ENCODE measurements around the gene LCN2.
A peak's percentile ranks its signal among the peaks of the same experiment; 100 is the strongest.

LCN2 gene

DNA sequence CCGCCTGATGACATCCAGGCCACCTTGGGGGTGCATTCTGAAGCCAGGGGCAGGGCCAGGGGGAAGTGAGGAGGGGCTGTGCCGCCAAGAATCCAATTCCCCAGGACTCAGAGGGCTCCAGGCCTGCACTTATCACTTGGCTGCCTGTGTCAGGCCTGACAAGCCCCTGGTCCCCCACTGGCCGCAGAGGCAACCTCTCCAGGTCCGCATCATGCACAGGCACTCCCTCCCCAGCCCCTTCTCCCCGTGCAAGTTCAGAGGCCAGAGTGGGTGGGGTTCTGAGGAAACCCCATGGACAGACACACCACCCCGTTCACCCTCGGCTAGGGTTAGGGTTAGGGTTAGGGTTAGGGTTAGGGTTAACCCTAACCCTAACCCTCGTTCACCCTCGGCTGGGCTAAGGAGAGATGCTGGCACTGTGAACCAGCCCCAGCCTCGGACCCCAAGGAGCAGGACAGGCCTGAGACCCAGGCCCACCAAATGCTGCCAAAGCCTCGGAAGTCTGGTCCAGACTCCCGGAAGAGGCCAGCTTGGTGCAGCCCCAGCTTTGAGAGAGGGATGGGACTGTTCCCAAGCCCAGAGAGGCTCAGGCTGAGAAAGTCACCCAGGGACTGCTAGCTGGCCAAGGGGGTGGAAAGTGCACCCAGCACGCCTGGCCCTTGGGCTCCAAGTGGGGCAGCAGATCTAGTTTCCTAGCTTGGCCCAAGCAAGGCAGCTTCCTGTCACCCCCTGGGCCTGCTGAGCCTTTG, 4.9 kb downstream of the LCN2 start:
- Histone ChIP-seq H3K36me3 (ENCODE audit: control insufficient read depth in 4 of 4, insufficient read depth in 4 of 4, low read length in 3 of 4) (no peaks in the 10 kb centered on the region), H3K27me3 (replicated peaks in 2 of 5; ENCODE audit: control insufficient read depth in 4 of 5, insufficient read depth in 5 of 5, low read length in 4 of 5) (no peaks in the 10 kb centered on the region), H3K4me1 (ENCODE audit: control extremely low read depth in 1 of 4, control insufficient read depth in 4 of 4, insufficient read depth in 4 of 4, low read length in 3 of 4) (peaks cover 0 to 23% (median 17%) of the 10 kb centered on the region in 4 experiments), H3K4me3 (ENCODE audit: control insufficient read depth in 1 of 7, extremely low read depth in 1 of 7, insufficient read depth in 4 of 7, low read depth in 2 of 7, low read length in 6 of 7) (no peak overlapping the region), H3K9me3 (ENCODE audit: control extremely low read depth in 1 of 5, control insufficient read depth in 4 of 5, insufficient read depth in 2 of 5, low read depth in 1 of 5, low read length in 4 of 5) (no peaks in the 10 kb centered on the region), H3K27ac (ENCODE audit: insufficient read depth in 1 of 2, low read depth in 1 of 2, low read length in 2 of 2, poor library complexity in 1 of 2, severe bottlenecking in 2 of 2) (no peak overlapping the region)
- DNase-seq = no peak
- POLR2A ChIA-PET = no interaction called here
- WGBS (ENCODE audit: insufficient coverage) = 94% methylated on average over 10 of the region's 13 CpGs
- CTCF ChIA-PET = no interaction called here

DNA sequence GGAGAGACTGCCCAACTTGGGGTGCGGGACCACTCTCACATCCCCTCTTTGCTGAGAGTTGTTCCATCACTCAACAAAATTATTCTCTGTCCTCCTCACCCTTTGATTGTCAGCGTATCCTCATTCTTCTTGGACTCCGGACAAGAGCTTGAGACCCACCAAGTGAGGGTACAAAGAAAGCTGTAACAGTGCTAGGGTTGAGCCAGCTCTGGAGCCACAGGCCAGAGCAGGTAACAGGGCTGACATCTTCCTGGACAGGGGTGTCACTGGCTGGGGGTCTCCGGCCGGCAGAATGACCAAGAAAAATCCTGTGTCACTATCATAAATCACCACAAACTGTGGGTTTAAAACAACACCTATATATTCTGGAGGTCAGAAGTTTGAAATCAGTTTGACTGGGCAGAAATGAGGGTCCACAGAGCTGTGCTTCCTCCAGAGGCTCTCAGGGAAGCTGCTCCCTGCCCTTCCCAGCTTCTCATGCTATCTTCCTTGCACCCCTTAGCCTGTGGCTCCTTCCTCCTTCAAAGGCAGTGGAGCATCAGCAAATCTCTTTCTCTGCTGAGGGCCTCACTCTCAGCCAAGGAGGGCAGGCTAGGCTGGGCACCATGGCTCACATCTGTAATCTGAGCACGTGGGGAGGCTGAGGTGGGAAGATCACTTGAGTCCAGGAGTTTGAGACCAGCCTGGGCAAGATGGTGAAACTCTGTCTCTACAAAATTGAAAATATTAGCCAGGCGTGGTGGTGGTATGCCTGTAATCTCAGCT, 6.7 kb downstream of the LCN2 start:
- no peaks in the 10 kb centered on the region for H3K36me3 ChIP-seq (ENCODE audit: control insufficient read depth in 4 of 4, insufficient read depth in 4 of 4, low read length in 3 of 4)
- H3K27me3 ChIP-seq (replicated peaks in 2 of 5; ENCODE audit: control insufficient read depth in 4 of 5, insufficient read depth in 5 of 5, low read length in 4 of 5) = no peaks in the 10 kb centered on the region
- H3K27ac ChIP-seq (ENCODE audit: insufficient read depth in 1 of 2, low read depth in 1 of 2, low read length in 2 of 2, poor library complexity in 1 of 2, severe bottlenecking in 2 of 2) = no peak overlapping the region
- peaks cover 2 to 18% (median 17%) of the 10 kb centered on the region in 4 experiments for H3K4me1 ChIP-seq (ENCODE audit: control extremely low read depth in 1 of 4, control insufficient read depth in 4 of 4, insufficient read depth in 4 of 4, low read length in 3 of 4)
- ChIA-PET POLR2A (no interaction called here), CTCF (interaction anchor here (1.4 kb wide), 1 partner anchor 10 kb away, joined by 3 read pairs; no protein-coding TSS in a partner anchor)
- no peaks in the 10 kb centered on the region for H3K9me3 ChIP-seq (ENCODE audit: control extremely low read depth in 1 of 5, control insufficient read depth in 4 of 5, insufficient read depth in 2 of 5, low read depth in 1 of 5, low read length in 4 of 5)
- no peak overlapping the region for H3K4me3 ChIP-seq (ENCODE audit: control insufficient read depth in 1 of 7, extremely low read depth in 1 of 7, insufficient read depth in 4 of 7, low read depth in 2 of 7, low read length in 6 of 7)
- WGBS (ENCODE audit: insufficient coverage) = 95% methylated on average over 4 of the region's 7 CpGs
- no peak for DNase-seq

DNA sequence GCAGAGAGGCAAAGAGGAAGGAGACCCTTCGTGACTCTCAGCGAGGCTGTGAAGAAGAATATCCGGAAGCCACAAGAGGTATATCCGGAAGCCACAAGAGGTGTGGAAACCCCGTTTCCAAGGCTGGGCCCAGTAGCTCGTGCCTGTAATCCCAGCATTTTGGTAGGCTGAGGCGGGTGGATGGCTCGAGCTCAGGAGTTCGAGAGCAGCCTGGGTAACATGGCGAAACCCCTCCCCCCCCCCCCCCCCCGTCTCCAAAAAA, 10.2 kb downstream of the LCN2 start:
- H3K9me3 ChIP-seq (ENCODE audit: control extremely low read depth in 1 of 5, control insufficient read depth in 4 of 5, insufficient read depth in 2 of 5, low read depth in 1 of 5, low read length in 4 of 5) = no peaks in the 10 kb centered on the region
- POLR2A ChIA-PET = interaction anchor here (1.1 kb wide), 1 partner anchor 16 kb away, joined by 3 read pairs; no protein-coding TSS in a partner anchor
- 22% methylated on average over 10 of the region's 11 CpGs for WGBS (ENCODE audit: insufficient coverage)
- peak overlapping the region in 1 of 2 experiments; percentile 83 for H3K27ac ChIP-seq (ENCODE audit: insufficient read depth in 1 of 2, low read depth in 1 of 2, low read length in 2 of 2, poor library complexity in 1 of 2, severe bottlenecking in 2 of 2)
- CTCF ChIA-PET = interaction anchor here (0.7 to 1.9 kb wide), 4 partner anchors 28 to 1063 kb away, joined by 3 to 5 read pairs (median 4); no protein-coding TSS in a partner anchor
- H3K27me3 ChIP-seq (replicated peaks in 2 of 5; ENCODE audit: control insufficient read depth in 4 of 5, insufficient read depth in 5 of 5, low read length in 4 of 5) = no peaks in the 10 kb centered on the region
- H3K36me3 ChIP-seq (ENCODE audit: control insufficient read depth in 4 of 4, insufficient read depth in 4 of 4, low read length in 3 of 4) = peaks cover 7 to 27% (median 22%) of the 10 kb centered on the region in 4 experiments
- peak; percentile 42 to 83 (median 79) for DNase-seq
- H3K4me1 ChIP-seq (ENCODE audit: control extremely low read depth in 1 of 4, control insufficient read depth in 4 of 4, insufficient read depth in 4 of 4, low read length in 3 of 4) = peaks cover 6 to 19% (median 19%) of the 10 kb centered on the region in 4 experiments
- peak overlapping the region; percentile 59 to 85 (median 67) for H3K4me3 ChIP-seq (ENCODE audit: control insufficient read depth in 1 of 7, extremely low read depth in 1 of 7, insufficient read depth in 4 of 7, low read depth in 2 of 7, low read length in 6 of 7)

DNA sequence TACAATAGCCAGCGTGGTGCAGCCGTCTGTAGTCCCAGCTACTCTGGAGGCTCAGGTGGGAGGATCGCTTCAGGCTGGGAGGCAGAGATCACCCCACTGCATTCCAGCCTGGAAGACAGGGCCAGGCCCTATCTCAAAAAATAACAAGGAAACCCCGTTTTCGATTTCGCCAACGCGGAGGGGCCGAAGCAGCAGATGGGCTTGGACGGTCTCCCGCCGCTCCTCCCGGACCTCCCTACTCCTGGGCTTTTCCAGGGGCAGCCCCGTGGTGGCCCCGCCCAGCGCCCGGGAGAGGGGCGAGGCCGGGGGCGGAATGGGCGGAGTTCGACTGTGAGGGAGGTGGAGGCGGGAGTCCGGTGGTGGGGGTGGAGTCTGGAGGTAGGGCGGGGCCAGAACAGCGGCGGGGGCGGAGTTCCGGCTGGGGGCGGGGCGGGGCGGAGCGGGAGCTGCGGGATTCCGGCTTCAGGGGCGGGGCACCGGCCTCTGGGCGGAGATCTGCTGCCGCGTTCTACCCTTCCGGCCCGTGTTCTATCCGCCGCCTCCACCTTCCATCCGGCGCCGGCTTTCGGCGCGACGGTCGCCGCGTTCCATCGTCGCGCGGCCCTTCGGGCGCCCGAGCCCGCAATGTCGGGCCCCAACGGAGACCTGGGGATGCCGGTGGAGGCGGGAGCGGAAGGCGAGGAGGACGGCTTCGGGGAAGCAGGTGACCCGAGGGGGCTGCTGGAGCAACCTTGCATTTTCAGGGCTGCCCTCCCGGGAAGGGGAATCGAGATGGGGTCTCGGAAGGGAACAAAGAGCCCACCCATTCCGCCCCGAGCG, 10.7 kb downstream of the LCN2 start, which contains the start of gene BBLN:
TSS of gene BBLN (plus strand) at position 482 of the 819 bp plus-strand sequence. CDS start at position 625, 143 bp downstream.
- peak; percentile 84 to 89 (median 89) for DNase-seq
- POLR2A ChIA-PET = interaction anchor here (1.1 kb wide), 1 partner anchor 17 kb away, joined by 3 read pairs; no protein-coding TSS in a partner anchor
- peaks cover 7 to 31% (median 25%) of the 10 kb centered on the region in 4 experiments for H3K36me3 ChIP-seq (ENCODE audit: control insufficient read depth in 4 of 4, insufficient read depth in 4 of 4, low read length in 3 of 4)
- peak within 1 kb of the TSS; percentile 77 to 96 (median 85) for H3K4me3 ChIP-seq (ENCODE audit: control insufficient read depth in 1 of 7, extremely low read depth in 1 of 7, insufficient read depth in 4 of 7, low read depth in 2 of 7, low read length in 6 of 7)
- H3K4me1 ChIP-seq (ENCODE audit: control extremely low read depth in 1 of 4, control insufficient read depth in 4 of 4, insufficient read depth in 4 of 4, low read length in 3 of 4) = peaks cover 6 to 19% (median 19%) of the 10 kb centered on the region in 4 experiments
- no peaks in the 10 kb centered on the region for H3K9me3 ChIP-seq (ENCODE audit: control extremely low read depth in 1 of 5, control insufficient read depth in 4 of 5, insufficient read depth in 2 of 5, low read depth in 1 of 5, low read length in 4 of 5)
- no peaks in the 10 kb centered on the region for H3K27me3 ChIP-seq (replicated peaks in 2 of 5; ENCODE audit: control insufficient read depth in 4 of 5, insufficient read depth in 5 of 5, low read length in 4 of 5)
- under 1% methylated on average over 53 of the region's 77 CpGs for WGBS (ENCODE audit: insufficient coverage)
- peak within 1 kb of the TSS; percentile 50 to 87 for H3K27ac ChIP-seq (ENCODE audit: insufficient read depth in 1 of 2, low read depth in 1 of 2, low read length in 2 of 2, poor library complexity in 1 of 2, severe bottlenecking in 2 of 2)
- CTCF ChIA-PET = interaction anchor here (0.7 to 1.9 kb wide), 5 partner anchors 10 to 1062 kb away, joined by 3 to 5 read pairs (median 4); no protein-coding TSS in a partner anchor

DNA sequence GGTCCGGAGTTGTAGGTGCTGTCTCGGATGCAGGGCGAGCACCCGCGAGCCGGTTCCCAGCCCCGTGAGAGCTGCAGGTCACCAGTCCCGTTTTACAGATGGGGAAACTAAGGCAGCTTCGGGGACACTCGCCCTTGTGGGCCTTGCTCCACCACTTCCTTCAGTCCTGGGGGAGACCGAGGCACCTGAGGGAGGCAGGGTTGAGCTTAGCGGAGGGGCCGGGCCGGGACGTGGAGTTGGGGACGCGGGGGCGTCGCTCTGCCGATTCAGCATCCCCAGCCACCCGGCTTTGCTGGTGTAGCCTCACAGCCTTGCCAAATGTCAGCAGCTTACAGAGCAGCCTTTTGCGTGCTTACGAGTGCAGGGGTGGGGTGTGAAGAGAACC, 11.3 kb downstream of the LCN2 start:
- peaks cover 7 to 31% (median 25%) of the 10 kb centered on the region in 4 experiments for H3K36me3 ChIP-seq (ENCODE audit: control insufficient read depth in 4 of 4, insufficient read depth in 4 of 4, low read length in 3 of 4)
- ChIA-PET CTCF (interaction anchor here (1.1 to 1.9 kb wide), 5 partner anchors 10 to 45 kb away, joined by 3 to 5 read pairs (median 3); partner anchors contain the start of gene CIZ1), POLR2A (no interaction called here)
- H3K27ac ChIP-seq (ENCODE audit: insufficient read depth in 1 of 2, low read depth in 1 of 2, low read length in 2 of 2, poor library complexity in 1 of 2, severe bottlenecking in 2 of 2) = peak overlapping the region; percentile 50 to 87
- peak in 2 of 3 donors; percentile 47 to 49 for DNase-seq
- peak overlapping the region; percentile 77 to 96 (median 85) for H3K4me3 ChIP-seq (ENCODE audit: control insufficient read depth in 1 of 7, extremely low read depth in 1 of 7, insufficient read depth in 4 of 7, low read depth in 2 of 7, low read length in 6 of 7)
- peaks cover 6 to 19% (median 19%) of the 10 kb centered on the region in 4 experiments for H3K4me1 ChIP-seq (ENCODE audit: control extremely low read depth in 1 of 4, control insufficient read depth in 4 of 4, insufficient read depth in 4 of 4, low read length in 3 of 4)
- WGBS (ENCODE audit: insufficient coverage) = under 1% methylated on average over 17 of the region's 23 CpGs
- H3K9me3 ChIP-seq (ENCODE audit: control extremely low read depth in 1 of 5, control insufficient read depth in 4 of 5, insufficient read depth in 2 of 5, low read depth in 1 of 5, low read length in 4 of 5) = no peaks in the 10 kb centered on the region
- no peaks in the 10 kb centered on the region for H3K27me3 ChIP-seq (replicated peaks in 2 of 5; ENCODE audit: control insufficient read depth in 4 of 5, insufficient read depth in 5 of 5, low read length in 4 of 5)

DNA sequence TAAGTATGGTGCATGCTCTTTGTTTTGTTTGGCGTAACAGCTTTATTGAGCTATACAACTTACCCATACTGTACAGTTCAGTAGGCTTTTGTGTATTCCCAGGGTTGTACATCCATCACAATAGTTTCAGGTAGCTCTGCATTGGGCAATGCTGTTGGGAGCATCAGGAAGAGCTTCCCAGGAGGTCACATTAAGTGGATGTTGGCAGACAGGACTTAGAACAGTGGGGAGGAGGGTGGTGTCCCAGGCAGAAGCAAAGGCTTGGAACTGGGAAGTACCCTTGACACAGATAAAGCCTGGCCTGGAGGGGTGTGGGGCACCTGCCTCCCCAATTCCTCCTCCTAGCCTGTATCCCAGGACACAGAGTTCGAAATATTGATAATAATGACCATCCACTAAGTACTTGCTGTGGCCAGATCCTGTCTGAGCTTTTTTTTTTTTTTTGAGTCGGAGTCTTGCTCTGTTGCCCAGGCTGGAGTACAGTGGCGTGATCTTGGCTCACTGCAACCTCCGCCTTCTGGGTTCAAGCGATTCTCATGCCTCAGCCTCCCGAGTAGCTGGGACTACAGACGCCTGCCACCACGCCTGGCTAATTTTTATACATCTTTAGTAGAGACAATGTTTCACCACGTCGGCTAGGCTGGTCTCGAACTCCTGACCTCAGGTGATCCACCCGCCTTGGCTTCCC, 12.1 kb downstream of the LCN2 start:
- H3K4me3 ChIP-seq (ENCODE audit: control insufficient read depth in 1 of 7, extremely low read depth in 1 of 7, insufficient read depth in 4 of 7, low read depth in 2 of 7, low read length in 6 of 7) = peak overlapping the region in 5 of 7 experiments; percentile 81 to 96 (median 87)
- CTCF ChIA-PET = interaction anchor here (1.1 to 1.9 kb wide), 6 partner anchors 9 to 45 kb away, joined by 3 to 5 read pairs (median 3); partner anchors contain the start of gene CIZ1
- H3K27me3 ChIP-seq (replicated peaks in 2 of 5; ENCODE audit: control insufficient read depth in 4 of 5, insufficient read depth in 5 of 5, low read length in 4 of 5) = no peaks in the 10 kb centered on the region
- H3K36me3 ChIP-seq (ENCODE audit: control insufficient read depth in 4 of 4, insufficient read depth in 4 of 4, low read length in 3 of 4) = peaks cover 7 to 38% (median 31%) of the 10 kb centered on the region in 4 experiments
- H3K9me3 ChIP-seq (ENCODE audit: control extremely low read depth in 1 of 5, control insufficient read depth in 4 of 5, insufficient read depth in 2 of 5, low read depth in 1 of 5, low read length in 4 of 5) = no peaks in the 10 kb centered on the region
- DNase-seq = no peak
- no peak overlapping the region for H3K27ac ChIP-seq (ENCODE audit: insufficient read depth in 1 of 2, low read depth in 1 of 2, low read length in 2 of 2, poor library complexity in 1 of 2, severe bottlenecking in 2 of 2)
- POLR2A ChIA-PET = no interaction called here
- WGBS (ENCODE audit: insufficient coverage) = 94% methylated on average over 6 of the region's 13 CpGs
- H3K4me1 ChIP-seq (ENCODE audit: control extremely low read depth in 1 of 4, control insufficient read depth in 4 of 4, insufficient read depth in 4 of 4, low read length in 3 of 4) = peaks cover 6 to 19% (median 19%) of the 10 kb centered on the region in 4 experiments

Data from common myeloid progenitor, CD34-positive (primary cell).